HepG2 (cell line): ENCODE results near the gene SP110. TPM values are rescaled to one million over a fixed set of nuclear protein-coding genes. Genes with fewer than 3 reads are reported as not detected.

Source experiments
- ATAC-seq: fragments of 200-7000 bp; cut with Tn5 transposase; 3 replicates; pipeline ENCODE4 v1.9.1; 2020; ENCODE audit warnings: mild to moderate bottlenecking, moderate library complexity
- BruUV-seq: library from RNA; stranded (reverse); fragments of 400-500 nt; replicated peaks from 2 replicates; lab custom pipeline; 2021; lab: Mats Ljungman, UMichigan
- CTCF ChIA-PET: fragments of 300-600 bp; formaldehyde crosslinking; extraction: SDS; loops from one replicate; lab custom pipeline; 2021; ENCODE audit warnings: low total read pairs, inconsistent platforms, low intra/inter-chr PET ratio; lab: Yijun Ruan, JAX
- POLR2A ChIA-PET: fragments of 350-600 bp; sonication (Branson Sonifier 250); formaldehyde crosslinking; loops from one replicate; lab custom pipeline; 2020; ENCODE audit warnings: antibody characterized with exemption, inconsistent platforms; lab: Yijun Ruan, JAX
- DNase-seq: peaks from one replicate; pipeline ENCODE4 v3.0.0-alpha.2; 2015; ENCODE audit warnings: low spot score
- FAIRE-seq: peaks from 3 replicates; lab custom pipeline; 2011; peaks lifted over from hg19 to GRCh38; lab: Jason Lieb, UNC
- H2AFZ ChIP-seq: one replicate; pipeline ENCODE4 v1.6.1; 2011; ENCODE audit warnings: low read length, inconsistent platforms
- H3K27ac ChIP-seq: fragments of 300-600 bp; 3 replicates; pipeline ENCODE4 v1.8.0; 2011; ENCODE audit warnings: mixed run types, mild to moderate bottlenecking, mixed read lengths, low read length, inconsistent platforms; ENCODE audit not compliant: insufficient read depth; ENCODE audit errors: extremely low read length
- H3K27me3 ChIP-seq, 2 experiments: fragments of 200-600 bp in 1 of 2; 2 replicates in 1 of 2; 3 replicates in 1 of 2; pipeline versions ENCODE4 v1.6.0 to v1.8.0; 2011; ENCODE audit warnings: low read length in 2 of 2, mild to moderate bottlenecking in 2 of 2, moderate library complexity in 2 of 2, inconsistent platforms in 1 of 2; ENCODE audit not compliant: insufficient read depth in 2 of 2, control insufficient read depth in 1 of 2
- H3K36me3 ChIP-seq, 2 experiments: fragments of 200-600 bp in 1 of 2; replicated peaks in 1 of 2; 2 replicates in 1 of 2; 3 replicates in 1 of 2; pipeline versions ENCODE4 v1.5.1 to v1.8.0; 2011; ENCODE audit warnings: low read length in 2 of 2, inconsistent platforms in 1 of 2; ENCODE audit not compliant: insufficient read depth in 2 of 2, control insufficient read depth in 1 of 2
- H3K4me1 ChIP-seq: 2 replicates; pipeline ENCODE4 v1.5.1; 2012; ENCODE audit warnings: low read length, inconsistent platforms; ENCODE audit not compliant: insufficient read depth
- H3K4me2 ChIP-seq: 2 replicates; pipeline ENCODE4 v1.6.0; 2011; ENCODE audit warnings: low read depth, low read length, inconsistent platforms
- H3K4me3 ChIP-seq, 3 experiments: fragments of 200-600 bp in 1 of 3; sonication (generic), shearing (Covaris generic) in 1 of 3; replicated peaks in 1 of 3; 2 replicates each; pipeline ENCODE4 v1.5.1; 2011 to 2016; ENCODE audit warnings: low read length in 3 of 3, inconsistent platforms in 2 of 3, low read depth in 2 of 3, mild to moderate bottlenecking in 2 of 3, control low read depth in 1 of 3, mixed read lengths in 1 of 3; ENCODE audit not compliant: insufficient read depth in 1 of 3
- H3K79me2 ChIP-seq: one replicate; pipeline ENCODE4 v1.6.1; 2011; ENCODE audit warnings: low read length, inconsistent platforms; ENCODE audit not compliant: insufficient read depth
- H3K9ac ChIP-seq: 2 replicates; pipeline ENCODE4 v1.6.0; 2011; ENCODE audit warnings: mild to moderate bottlenecking, low read depth, low read length, inconsistent platforms; ENCODE audit not compliant: insufficient read depth
- H3K9me3 ChIP-seq: 2 replicates; pipeline ENCODE4 v1.5.1; 2012; ENCODE audit warnings: mild to moderate bottlenecking, low read length
- H4K20me1 ChIP-seq: 2 replicates; pipeline ENCODE4 v1.6.0; 2011; ENCODE audit warnings: inconsistent platforms, mild to moderate bottlenecking, low read length, moderate library complexity; ENCODE audit not compliant: insufficient read depth
- AFF4 ChIP-seq: sonication (generic); formaldehyde crosslinking; IDR thresholded peaks from 2 replicates; pipeline ENCODE4 v1.4.0; 2020; ENCODE audit warnings: missing genetic modification reagents
- IRX3 ChIP-seq: sonication (generic); formaldehyde crosslinking; IDR thresholded peaks from 2 replicates; pipeline ENCODE4 v1.8.1; 2023; ENCODE audit warnings: mild to moderate bottlenecking, low read depth, missing genetic modification reagents, borderline replicate concordance
- KDM4B ChIP-seq: sonication (generic); formaldehyde crosslinking; IDR thresholded peaks from 2 replicates; pipeline ENCODE4 v1.4.0; 2020; ENCODE audit warnings: missing genetic modification reagents
- MED13 ChIP-seq: sonication (generic); formaldehyde crosslinking; IDR thresholded peaks from 2 replicates; pipeline ENCODE4 v1.5.0; 2020; ENCODE audit warnings: missing genetic modification reagents
- MIXL1 ChIP-seq: IDR thresholded peaks from 2 replicates; pipeline ENCODE4 v1.6.1; 2016
- MLLT10 ChIP-seq: sonication (generic); formaldehyde crosslinking; IDR thresholded peaks from 2 replicates; pipeline ENCODE4 v1.4.0; 2020; ENCODE audit warnings: missing genetic modification reagents
- NFRKB ChIP-seq: fragments of 450-650 bp; IDR thresholded peaks from 2 replicates; pipeline ENCODE4 v1.6.1; 2017
- SRSF4 ChIP-seq: fragments of 200-400 bp; formaldehyde crosslinking; IDR thresholded peaks from one replicate; pipeline ENCODE4 v1.6.1; 2018; ENCODE audit warnings: mild to moderate bottlenecking, low read depth, low read length, moderate library complexity; ENCODE audit not compliant: poor library complexity, severe bottlenecking
- TAF1 ChIP-seq: sonication (generic); formaldehyde crosslinking; IDR thresholded peaks from 2 replicates; pipeline ENCODE4 v1.4.0; 2020; ENCODE audit warnings: missing genetic modification reagents
- ZBTB20 ChIP-seq: sonication (generic); formaldehyde crosslinking; IDR thresholded peaks from 2 replicates; pipeline ENCODE4 v1.8.1; 2023; ENCODE audit warnings: missing genetic modification reagents, low read depth, mild to moderate bottlenecking, borderline replicate concordance
- ZBTB49 ChIP-seq: sonication (generic); formaldehyde crosslinking; IDR thresholded peaks from 2 replicates; pipeline ENCODE4 v1.4.0; 2020; ENCODE audit warnings: missing genetic modification reagents, borderline replicate concordance
- ZFX ChIP-seq: sonication (generic); formaldehyde crosslinking; IDR thresholded peaks from 2 replicates; pipeline ENCODE4 v1.4.0; 2020; ENCODE audit warnings: mild to moderate bottlenecking, low read depth, missing genetic modification reagents, moderate library complexity
- ZHX1 ChIP-seq: sonication (generic); formaldehyde crosslinking; IDR thresholded peaks from 2 replicates; pipeline ENCODE4 v1.8.1; 2022; ENCODE audit warnings: low read depth, mild to moderate bottlenecking, missing genetic modification reagents
- ZNF10 ChIP-seq: sonication (generic); formaldehyde crosslinking; IDR thresholded peaks from 2 replicates; pipeline ENCODE4 v1.4.0; 2020; ENCODE audit warnings: mild to moderate bottlenecking, low read depth, missing genetic modification reagents, borderline replicate concordance
- ZNF253 ChIP-seq: sonication (generic); formaldehyde crosslinking; IDR thresholded peaks from 2 replicates; pipeline ENCODE4 v1.8.0; 2022; ENCODE audit warnings: mild to moderate bottlenecking, missing genetic modification reagents, borderline replicate concordance
- ZNF552 ChIP-seq: sonication (generic); formaldehyde crosslinking; IDR thresholded peaks from 2 replicates; pipeline ENCODE4 v1.9.0; 2022; ENCODE audit warnings: missing genetic modification reagents, mild to moderate bottlenecking, borderline replicate concordance
- ZNF761 ChIP-seq: sonication (generic); formaldehyde crosslinking; conservative IDR thresholded peaks from 2 replicates; pipeline ENCODE4 v1.4.0; 2020; ENCODE audit warnings: mild to moderate bottlenecking, missing genetic modification reagents
- ZNF790 ChIP-seq: sonication (generic); formaldehyde crosslinking; IDR thresholded peaks from 2 replicates; pipeline ENCODE4 v1.8.0; 2022; ENCODE audit warnings: missing genetic modification reagents, mild to moderate bottlenecking, borderline replicate concordance
- WGBS: methylation state at CpG from one replicate; pipeline ENCODE4 v1.1.6; 2017; ENCODE audit warnings: low lambda C conversion rate; 5-methylcytosine and 5-hydroxymethylcytosine counted together
- in situ Hi-C: cut with HindIII; loops from 2 replicates; pipeline ENCODE4 v1.10.0; 2017; ENCODE audit warnings: low pct_unique_long_range_greater_than_20kb; ENCODE audit not compliant: extremely low pct_ligation_motif_present
- intact Hi-C: fragments of 100-400 bp; cut with micrococcal nuclease; formaldehyde crosslinking; loops from one replicate; pipeline ENCODE4 v1.10.0; 2022; ENCODE audit not compliant: unreplicated experiment
- polyA plus RNA-seq, 8 experiments: library from polyadenylated mRNA; depleted of rRNA in 3 of 8; stranded (reverse) in 7 of 8; unstranded in 1 of 8; fragments of >200 nt; fragmentation: Illumina TruSeq in 4 of 8; extraction: Trizol in 4 of 8; gene quantifications; 2 replicates each; pipeline versions ENCODE4 v1.2.1 to v1.2.3, GENCODE V29; 2011 to 2016; ENCODE audit warnings: low read depth in 4 of 8, missing spikeins in 1 of 8, mixed read lengths in 1 of 8; ENCODE audit not compliant: insufficient read depth in 1 of 8
- total RNA-seq, 5 experiments: library from RNA; depleted of rRNA; stranded (reverse); fragments of >200 nt; fragmentation: Illumina TruSeq; extraction: Trizol; gene quantifications; 2 replicates each; pipeline ENCODE4 v1.2.3, GENCODE V29; 2016; ENCODE audit warnings: low read depth in 1 of 5

Gene SP110
- total and polyA plus RNA-seq, 2 of the 13 experiments (the other 11 are each of a cell fraction or from before 2014, with no cell fraction given) = 7.9 to 10.4 TPM

- WGBS = 33% methylated on average over 5 of the region's 5 CpGs
- no peak overlapping the region for H2AFZ ChIP-seq
- TF ChIP-seq ZBTB49 (CRISPR knock-in tag) (no peak), MLLT10 (no peak), ZNF790 (CRISPR knock-in tag) (no peak), KDM4B (CRISPR knock-in tag) (no peak), IRX3 (CRISPR knock-in tag) (no peak), SRSF4 (no peak), ZFX (CRISPR knock-in tag) (no peak), ZHX1 (CRISPR knock-in tag) (no peak), ZNF253 (CRISPR knock-in tag) (no peak), NFRKB (no peak), MIXL1 (CRISPR knock-in tag) (no peak), TAF1 (CRISPR knock-in tag) (no peak), ZBTB20 (no peak), AFF4 (CRISPR knock-in tag) (no peak), ZNF10 (CRISPR knock-in tag) (no peak), ZNF761 (CRISPR knock-in tag) (no peak), ZNF552 (no peak), MED13 (CRISPR knock-in tag) (no peak)
Observed at GRCh38 chr2:230162981-230163380, 56.8 kb downstream of the SP110 start.

More at GRCh38 chr2:230162981-230163380, 56.8 kb downstream of the SP110 start:
- Histone ChIP-seq H3K4me2 (no peak overlapping the region), H3K36me3 (no peaks in the 10 kb centered on the region), H4K20me1 (no peaks in the 10 kb centered on the region), H3K4me3 (no peak overlapping the region), H3K9me3 (no peaks in the 10 kb centered on the region), H3K9ac (no peak overlapping the region), H3K27me3 (no peaks in the 10 kb centered on the region; a peak in 1 of 5 replicates), H3K4me1 (no peaks in the 10 kb centered on the region), H3K79me2 (no peaks in the 10 kb centered on the region), H3K27ac (no peak overlapping the region)
- in situ Hi-C loops = loop anchor here (5.0 kb wide), 1 partner anchor 156 kb away; no protein-coding TSS in a partner anchor
- FAIRE-seq = no peak
- no peak for ATAC-seq
- BruUV-seq = no TSS peak
- ChIA-PET CTCF (no interaction called here), POLR2A (no interaction called here)
- DNase-seq = no peak
- intact Hi-C loops = no loop called here
